Ishikawa (cell line): ENCODE results near the gene AATK.

Experiments used
- CEBPB ChIP-seq: IDR thresholded peaks from 2 replicates; pipeline ENCODE4 v1.6.1; 2012
- CREB1 ChIP-seq: IDR thresholded peaks from 2 replicates; pipeline ENCODE4 v1.6.1; 2012; ENCODE audit warnings: low read depth
- EGR1 ChIP-seq: IDR thresholded peaks from 2 replicates; pipeline ENCODE4 v1.6.1; 2012
- EP300 ChIP-seq: IDR thresholded peaks from 2 replicates; pipeline ENCODE4 v1.6.1; 2012; ENCODE audit warnings: borderline replicate concordance
- FOXM1 ChIP-seq: IDR thresholded peaks from 2 replicates; pipeline ENCODE4 v1.6.1; 2012; ENCODE audit warnings: low read depth, borderline replicate concordance
- NFIC ChIP-seq: IDR thresholded peaks from 2 replicates; pipeline ENCODE4 v1.6.1; 2012
- RAD21 ChIP-seq: IDR thresholded peaks from 2 replicates; pipeline ENCODE4 v1.6.1; 2012; ENCODE audit warnings: low read depth
- TAF1 ChIP-seq: IDR thresholded peaks from 2 replicates; pipeline ENCODE4 v1.6.1; 2012; ENCODE audit warnings: low read depth, mild to moderate bottlenecking
- TCF12 ChIP-seq: IDR thresholded peaks from 2 replicates; pipeline ENCODE4 v1.6.1; 2012; ENCODE audit warnings: low read depth
- TEAD4 ChIP-seq: IDR thresholded peaks from 2 replicates; pipeline ENCODE4 v1.6.1; 2012
- YY1 ChIP-seq: IDR thresholded peaks from 2 replicates; pipeline ENCODE4 v1.6.1; 2012; ENCODE audit warnings: low read depth
- ZBTB7A ChIP-seq: IDR thresholded peaks from 2 replicates; pipeline ENCODE4 v1.6.1; 2012; ENCODE audit warnings: low read depth
- TF ChIP-seq, protein P1 (sequence below): IDR thresholded peaks from 2 replicates; pipeline ENCODE4 v1.6.1; 2012; ENCODE audit warnings: low read depth, mild to moderate bottlenecking
- TF ChIP-seq, protein P2 (sequence below): IDR thresholded peaks from 2 replicates; pipeline ENCODE4 v1.6.1; 2012
- TF ChIP-seq, protein P3 (sequence below): IDR thresholded peaks from 2 replicates; pipeline ENCODE4 v1.6.1; 2012

AATK gene

DNA sequence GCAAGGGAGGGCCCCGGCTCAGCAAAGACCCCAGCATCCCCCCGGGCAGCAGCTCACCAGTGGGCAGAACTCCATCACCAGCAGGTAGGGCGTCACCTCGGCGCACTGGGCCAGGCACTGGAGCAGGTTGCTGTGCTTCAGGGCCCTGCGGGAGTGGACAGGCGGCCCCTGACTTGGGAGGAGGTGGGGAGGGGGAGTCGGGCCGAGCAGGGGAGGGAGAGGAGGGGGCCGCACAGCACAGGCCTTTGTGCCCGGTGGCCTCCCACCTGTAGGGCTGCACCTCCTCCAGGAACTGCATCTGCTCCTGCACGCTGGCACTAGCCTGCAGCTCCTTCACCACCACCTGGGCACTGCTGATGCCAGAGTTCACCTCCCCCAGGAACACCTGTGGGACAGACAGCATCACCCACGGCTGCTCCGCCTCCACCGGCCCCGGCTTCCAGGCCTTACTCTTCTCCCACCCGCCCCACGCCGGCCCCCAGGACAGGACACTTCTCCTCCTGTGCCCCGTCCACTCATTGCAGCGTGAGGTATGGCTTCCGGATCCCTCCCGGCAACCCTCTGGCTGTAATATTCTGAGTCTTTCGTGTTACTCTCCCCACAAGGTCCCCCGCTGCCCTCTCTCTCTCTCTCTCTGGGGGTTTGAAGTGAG, 38.4 kb downstream of the AATK start:
- TF ChIP-seq, protein P1, sequence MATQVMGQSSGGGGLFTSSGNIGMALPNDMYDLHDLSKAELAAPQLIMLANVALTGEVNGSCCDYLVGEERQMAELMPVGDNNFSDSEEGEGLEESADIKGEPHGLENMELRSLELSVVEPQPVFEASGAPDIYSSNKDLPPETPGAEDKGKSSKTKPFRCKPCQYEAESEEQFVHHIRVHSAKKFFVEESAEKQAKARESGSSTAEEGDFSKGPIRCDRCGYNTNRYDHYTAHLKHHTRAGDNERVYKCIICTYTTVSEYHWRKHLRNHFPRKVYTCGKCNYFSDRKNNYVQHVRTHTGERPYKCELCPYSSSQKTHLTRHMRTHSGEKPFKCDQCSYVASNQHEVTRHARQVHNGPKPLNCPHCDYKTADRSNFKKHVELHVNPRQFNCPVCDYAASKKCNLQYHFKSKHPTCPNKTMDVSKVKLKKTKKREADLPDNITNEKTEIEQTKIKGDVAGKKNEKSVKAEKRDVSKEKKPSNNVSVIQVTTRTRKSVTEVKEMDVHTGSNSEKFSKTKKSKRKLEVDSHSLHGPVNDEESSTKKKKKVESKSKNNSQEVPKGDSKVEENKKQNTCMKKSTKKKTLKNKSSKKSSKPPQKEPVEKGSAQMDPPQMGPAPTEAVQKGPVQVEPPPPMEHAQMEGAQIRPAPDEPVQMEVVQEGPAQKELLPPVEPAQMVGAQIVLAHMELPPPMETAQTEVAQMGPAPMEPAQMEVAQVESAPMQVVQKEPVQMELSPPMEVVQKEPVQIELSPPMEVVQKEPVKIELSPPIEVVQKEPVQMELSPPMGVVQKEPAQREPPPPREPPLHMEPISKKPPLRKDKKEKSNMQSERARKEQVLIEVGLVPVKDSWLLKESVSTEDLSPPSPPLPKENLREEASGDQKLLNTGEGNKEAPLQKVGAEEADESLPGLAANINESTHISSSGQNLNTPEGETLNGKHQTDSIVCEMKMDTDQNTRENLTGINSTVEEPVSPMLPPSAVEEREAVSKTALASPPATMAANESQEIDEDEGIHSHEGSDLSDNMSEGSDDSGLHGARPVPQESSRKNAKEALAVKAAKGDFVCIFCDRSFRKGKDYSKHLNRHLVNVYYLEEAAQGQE: no peak

DNA sequence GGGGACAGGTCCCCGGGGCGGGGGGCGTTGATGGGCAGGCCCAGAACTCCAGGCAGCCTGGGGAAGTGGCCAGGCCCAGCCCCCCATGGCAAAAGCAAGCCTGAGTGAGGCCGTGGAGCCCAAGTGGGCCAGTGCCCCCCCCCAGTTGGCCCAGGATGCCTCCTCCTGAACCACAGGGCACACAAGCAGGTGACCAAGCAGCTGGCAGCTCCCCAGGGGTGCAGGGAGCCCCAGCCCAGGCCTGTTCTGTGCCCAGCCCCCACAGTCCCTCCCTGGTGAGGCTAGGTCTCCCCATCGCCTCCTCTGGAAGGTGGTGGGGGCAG, 38.9 kb downstream of the AATK start:
- TF ChIP-seq, protein P2, sequence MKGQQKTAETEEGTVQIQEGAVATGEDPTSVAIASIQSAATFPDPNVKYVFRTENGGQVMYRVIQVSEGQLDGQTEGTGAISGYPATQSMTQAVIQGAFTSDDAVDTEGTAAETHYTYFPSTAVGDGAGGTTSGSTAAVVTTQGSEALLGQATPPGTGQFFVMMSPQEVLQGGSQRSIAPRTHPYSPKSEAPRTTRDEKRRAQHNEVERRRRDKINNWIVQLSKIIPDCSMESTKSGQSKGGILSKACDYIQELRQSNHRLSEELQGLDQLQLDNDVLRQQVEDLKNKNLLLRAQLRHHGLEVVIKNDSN: no peak
- TF ChIP-seq TEAD4: no peak
- no peak for TF ChIP-seq EP300
- TF ChIP-seq TAF1: no peak
- no peak for TF ChIP-seq NFIC
- TF ChIP-seq, protein P3, sequence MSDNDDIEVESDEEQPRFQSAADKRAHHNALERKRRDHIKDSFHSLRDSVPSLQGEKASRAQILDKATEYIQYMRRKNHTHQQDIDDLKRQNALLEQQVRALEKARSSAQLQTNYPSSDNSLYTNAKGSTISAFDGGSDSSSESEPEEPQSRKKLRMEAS: no peak
- no peak for TF ChIP-seq CEBPB
- TF ChIP-seq FOXM1: no peak
- no peak for TF ChIP-seq EGR1
- no peak for TF ChIP-seq CREB1
- TF ChIP-seq TCF12: no peak
- TF ChIP-seq ZBTB7A: no peak
- TF ChIP-seq, protein P1: no peak
- no peak for TF ChIP-seq RAD21

DNA sequence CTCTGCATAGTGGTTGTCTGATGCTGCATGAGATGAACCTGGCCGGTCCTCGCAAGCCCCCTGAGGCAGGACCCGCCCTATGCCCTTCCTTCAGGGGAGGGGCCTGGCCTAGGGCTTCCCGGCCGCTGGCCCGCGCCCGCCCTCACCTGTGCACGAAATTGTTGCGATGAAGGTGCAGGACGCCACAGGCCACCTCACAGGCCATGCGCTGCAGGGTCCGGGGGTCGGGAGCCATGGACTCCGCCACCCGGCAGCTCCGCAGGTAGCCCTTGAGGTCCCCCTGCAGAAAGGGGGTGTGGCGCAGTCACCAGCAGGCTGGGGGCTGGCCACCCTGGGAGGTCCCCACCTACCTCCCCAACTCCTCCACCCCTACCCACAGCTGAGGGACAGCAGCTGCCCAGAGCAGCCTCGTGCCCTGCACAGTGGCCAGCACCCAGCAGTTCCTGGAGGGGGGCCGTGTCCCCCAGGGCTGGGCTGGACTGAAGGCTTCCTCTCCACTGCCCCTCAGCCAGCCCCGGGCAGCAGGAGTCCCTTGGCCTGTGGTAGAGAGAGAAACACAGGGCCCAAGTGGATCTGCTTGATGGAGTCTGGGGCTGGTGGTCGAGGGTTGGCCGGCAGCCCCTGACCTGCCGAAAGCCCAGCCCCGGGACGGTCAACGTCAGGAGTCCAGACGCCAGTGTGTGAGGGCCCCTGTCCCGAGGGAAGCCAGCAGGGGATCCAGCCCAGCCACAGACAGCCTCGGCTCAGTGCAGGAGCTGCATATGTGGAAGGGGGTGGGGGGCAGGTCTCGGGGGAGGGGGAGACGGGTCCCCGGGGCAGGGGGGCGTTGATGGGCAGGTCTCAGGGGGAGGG, 39.5 kb downstream of the AATK start:
- TF ChIP-seq, protein P2: no peak
- 0 out of 2 replicates have a peak, but pooled peaks have one; percentile 21 for TF ChIP-seq ZBTB7A

DNA sequence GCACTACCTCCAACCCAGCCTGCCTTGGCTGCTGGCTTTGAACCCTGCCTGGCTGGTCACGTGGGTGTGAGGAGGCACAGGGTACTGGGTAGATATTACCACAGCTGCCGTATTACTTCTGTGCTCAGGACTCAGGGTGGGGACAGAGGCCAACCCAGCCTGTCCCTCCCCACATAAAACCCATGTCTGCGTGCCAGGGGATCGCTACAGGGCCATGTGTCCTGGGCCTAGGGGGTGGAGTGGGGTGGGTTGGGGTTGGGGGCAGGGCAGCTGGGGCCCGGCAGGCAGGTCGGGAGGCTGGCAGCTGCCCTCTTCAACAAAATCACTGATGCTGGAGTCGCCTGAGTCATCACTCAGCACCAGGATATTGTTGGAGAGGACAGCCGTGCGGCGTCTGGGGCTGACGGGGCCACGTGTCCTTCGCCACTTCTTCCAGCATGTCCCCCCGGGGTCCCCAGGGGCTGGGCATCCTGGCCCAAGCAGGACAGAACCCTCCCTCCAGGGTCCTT, 40.4 kb downstream of the AATK start:
- TF ChIP-seq, protein P2: peak; percentile 80
- TF ChIP-seq FOXM1: no peak

DNA sequence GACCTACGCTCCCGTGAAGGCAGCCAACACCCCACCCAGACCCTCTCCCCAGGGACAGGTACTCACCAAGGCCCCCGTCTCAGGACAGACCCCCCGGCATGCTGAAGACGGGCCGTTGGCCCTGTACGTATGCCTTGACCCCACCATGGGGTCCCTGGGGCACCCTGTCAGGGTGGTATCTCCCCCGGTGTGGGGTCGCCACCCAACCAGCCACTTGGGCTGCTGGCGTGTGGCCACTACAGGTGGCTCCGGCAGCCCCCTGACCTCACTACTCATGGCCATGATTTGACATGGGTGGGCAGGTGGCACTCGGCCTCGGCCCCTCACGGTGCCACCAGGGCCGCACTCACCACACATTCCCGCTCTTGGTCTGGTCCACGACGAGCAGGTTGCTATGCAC, 41.6 kb downstream of the AATK start:
- TF ChIP-seq ZBTB7A (no peak), FOXM1 (no peak), TAF1 (no peak), EGR1 (no peak), TEAD4 (no peak), YY1 (no peak), CREB1 (no peak), RAD21 (no peak), CEBPB (no peak), NFIC (no peak), EP300 (no peak), TCF12 (no peak)
- TF ChIP-seq, protein P2: no peak
- TF ChIP-seq, protein P3: no peak
- TF ChIP-seq, protein P1: no peak
